CD8-positive, alpha-beta memory T cell (primary cell): ENCODE measurements around the gene TNFRSF12A. TPM values are rescaled to one million over a fixed set of nuclear protein-coding genes. Genes with fewer than 3 reads are reported as not detected.
A peak's percentile ranks its signal among the peaks of the same experiment; 100 is the strongest.

Source experiments
- CTCF ChIA-PET: fragments of 350-600 bp; sonication (Branson Sonifier 250); formaldehyde crosslinking; loops from one replicate; lab custom pipeline; 2021; ENCODE audit warnings: antibody characterized with exemption; lab: Charles Lee
- POLR2A ChIA-PET: fragments of 350-600 bp; sonication (Branson Sonifier 250); formaldehyde crosslinking; loops from one replicate; lab custom pipeline; 2021; ENCODE audit warnings: antibody characterized with exemption; lab: Charles Lee
- DNase-seq, 5 donors: peaks; one replicate each; pipeline versions ENCODE4 v3.0.0 to v3.0.0-alpha.2; 2020 to 2022; ENCODE audit warnings: mixed read lengths in 1 of 5
- H3K27ac ChIP-seq: one replicate; pipeline ENCODE4 v1.7.0; 2013; ENCODE audit warnings: low read depth, mild to moderate bottlenecking, low read length, moderate library complexity
- H3K27me3 ChIP-seq: 2 replicates; pipeline ENCODE4 v1.7.0; 2013; ENCODE audit warnings: low read length, mild to moderate bottlenecking; ENCODE audit not compliant: insufficient read depth, poor library complexity, severe bottlenecking
- H3K36me3 ChIP-seq: 2 replicates; pipeline ENCODE4 v1.7.0; 2013; ENCODE audit warnings: mild to moderate bottlenecking, low read length, moderate library complexity; ENCODE audit not compliant: insufficient read depth
- H3K4me1 ChIP-seq: 2 replicates; pipeline ENCODE4 v1.7.0; 2013; ENCODE audit warnings: mild to moderate bottlenecking, low read length, moderate library complexity; ENCODE audit not compliant: insufficient read depth
- H3K4me3 ChIP-seq: 2 replicates; pipeline ENCODE4 v1.7.0; 2013; ENCODE audit warnings: mild to moderate bottlenecking, low read length
- H3K9me3 ChIP-seq: 2 replicates; pipeline ENCODE4 v1.7.0; 2013; ENCODE audit warnings: mild to moderate bottlenecking, low read length
- H3K27ac Mint-ChIP-seq, 8 donors: one replicate each; pipeline ENCODE4 v1.8.0; 2020 to 2021; ENCODE audit warnings: mixed read lengths in 8 of 8, mild to moderate bottlenecking in 6 of 8, inconsistent platforms in 3 of 8, moderate library complexity in 3 of 8
- H3K27me3 Mint-ChIP-seq, 2 donors: one replicate each; pipeline ENCODE4 v1.8.0; 2020 to 2021; ENCODE audit warnings: mixed read lengths in 2 of 2, mild to moderate bottlenecking in 1 of 2, moderate library complexity in 1 of 2
- H3K36me3 Mint-ChIP-seq, 3 donors: one replicate each; pipeline ENCODE4 v1.8.0; 2020 to 2021; ENCODE audit warnings: mixed read lengths in 3 of 3, inconsistent platforms in 1 of 3, mild to moderate bottlenecking in 1 of 3
- H3K4me1 Mint-ChIP-seq, 3 donors: one replicate each; pipeline ENCODE4 v1.8.0; 2020 to 2021; ENCODE audit warnings: mixed read lengths in 3 of 3, inconsistent platforms in 1 of 3, mild to moderate bottlenecking in 1 of 3
- H3K4me3 Mint-ChIP-seq, 7 donors: one replicate each; pipeline ENCODE4 v1.8.0; 2020 to 2021; ENCODE audit warnings: mixed read lengths in 7 of 7, mild to moderate bottlenecking in 6 of 7, moderate library complexity in 4 of 7, inconsistent platforms in 2 of 7
- H3K9me3 Mint-ChIP-seq, 5 donors: one replicate each; pipeline ENCODE4 v1.8.0; 2020 to 2022; ENCODE audit warnings: mixed read lengths in 5 of 5, mild to moderate bottlenecking in 3 of 5, moderate library complexity in 2 of 5, inconsistent platforms in 1 of 5
- polyA plus RNA-seq: library from polyadenylated mRNA; unstranded; fragments of 300-500 nt; fragmentation: Illumina TruSeq; gene quantifications from one replicate; pipeline ENCODE4 v1.2.3, GENCODE V29; 2021
- total RNA-seq, 2 experiments: library from RNA; stranded (reverse); gene quantifications; one replicate each; pipeline ENCODE4 v1.2.3, GENCODE V29; 2021

TNFRSF12A gene
- total and polyA plus RNA-seq, 3 experiments from 2014 or later: 2.1 to 4.5 (median 3.7) TPM

GRCh38 chr16:3014971-3015370, 5.2 kb upstream of the TNFRSF12A start:
- Mint-ChIP-seq H3K27ac (no peak overlapping the region), H3K4me3 (no peak overlapping the region), H3K9me3 (no peaks in the 10 kb centered on the region), H3K27me3 (peaks cover under 1 to 16% of the 10 kb centered on the region in 2 donors), H3K36me3 (no peaks in the 10 kb centered on the region), H3K4me1 (peaks cover 2 to 20% (median 3%) of the 10 kb centered on the region in 3 donors)
- Histone ChIP-seq H3K4me1 (peaks cover 14% of the 10 kb centered on the region), H3K4me3 (no peak overlapping the region), H3K27me3 (peaks cover 3% of the 10 kb centered on the region), H3K9me3 (no peaks in the 10 kb centered on the region), H3K27ac (no peak overlapping the region), H3K36me3 (no peaks in the 10 kb centered on the region)
- ChIA-PET POLR2A (no interaction called here), CTCF (interaction anchor here (1.0 to 1.4 kb wide), 4 partner anchors 9 to 16 kb away, joined by 3 to 4 read pairs (median 3); partner anchors contain the start of genes HCFC1R1 and THOC6)
- DNase-seq: no peak

- Histone ChIP-seq H3K27ac (no peak overlapping the region), H3K4me3 (no peak overlapping the region), H3K27me3 (peaks cover 3% of the 10 kb centered on the region), H3K4me1 (peaks cover 16% of the 10 kb centered on the region), H3K9me3 (no peaks in the 10 kb centered on the region), H3K36me3 (no peaks in the 10 kb centered on the region)
- Mint-ChIP-seq H3K27me3 (peaks cover 2 to 16% of the 10 kb centered on the region in 2 donors), H3K4me1 (peaks cover 7 to 29% (median 7%) of the 10 kb centered on the region in 3 donors), H3K36me3 (no peaks in the 10 kb centered on the region), H3K9me3 (no peaks in the 10 kb centered on the region), H3K27ac (no peak overlapping the region), H3K4me3 (peak overlapping the region in 1 of 7 donors; percentile 31)
- POLR2A ChIA-PET: no interaction called here
- DNase-seq: no peak
- CTCF ChIA-PET: interaction anchor here (1.5 kb wide), 1 partner anchor 12 kb away, joined by 3 read pairs; no protein-coding TSS in a partner anchor
Observed at GRCh38 chr16:3015865-3016521, 4.2 kb upstream of the TNFRSF12A start.

GRCh38 chr16:3017344-3017743, 2.8 kb upstream of the TNFRSF12A start:
- no peaks in the 10 kb centered on the region for H3K36me3 Mint-ChIP-seq
- POLR2A ChIA-PET: no interaction called here
- Histone ChIP-seq H3K27ac (no peak overlapping the region), H3K27me3 (no peaks in the 10 kb centered on the region), H3K4me3 (no peak overlapping the region), H3K9me3 (no peaks in the 10 kb centered on the region), H3K36me3 (no peaks in the 10 kb centered on the region), H3K4me1 (peaks cover 29% of the 10 kb centered on the region)
- no peak overlapping the region for H3K4me3 Mint-ChIP-seq
- peaks cover 2 to 14% of the 10 kb centered on the region in 2 donors for H3K27me3 Mint-ChIP-seq
- CTCF ChIA-PET: interaction anchor here (1.0 to 1.5 kb wide), 2 partner anchors 10 to 11 kb away, joined by 3 read pairs; no protein-coding TSS in a partner anchor
- no peak for DNase-seq
- peaks cover 20 to 40% (median 21%) of the 10 kb centered on the region in 3 donors for H3K4me1 Mint-ChIP-seq
- no peak overlapping the region for H3K27ac Mint-ChIP-seq
- H3K9me3 Mint-ChIP-seq: no peaks in the 10 kb centered on the region

GRCh38 chr16:3017794-3018506, 2.2 kb upstream of the TNFRSF12A start, which contains the start of gene CLDN6:
CLDN6 (minus strand) TSS chr16:3018183; CDS start chr16:3016021, 2,162 bp downstream.
- peak within 1 kb of the TSS in 2 of 7 donors; percentile 28 to 48 for H3K4me3 Mint-ChIP-seq
- CTCF ChIA-PET: interaction anchor here (5.8 to 17.8 kb wide), 2 partner anchors 12 kb away, joined by 58 to 289 read pairs; partner anchors contain the start of gene CLDN9

GRCh38 chr16:3019594-3020246, 448 bp upstream of the TNFRSF12A start:
- H3K36me3 ChIP-seq: no peaks in the 10 kb centered on the region
- Mint-ChIP-seq H3K36me3 (peaks cover 0 to 6% (median 3%) of the 10 kb centered on the region in 3 donors), H3K9me3 (no peaks in the 10 kb centered on the region), H3K27ac (peak overlapping the region; percentile 54 to 91 (median 76)), H3K4me3 (peak overlapping the region; percentile 83 to 95 (median 87)), H3K4me1 (peaks cover 37 to 56% (median 42%) of the 10 kb centered on the region in 3 donors), H3K27me3 (peaks cover 2 to 3% of the 10 kb centered on the region in 2 donors)
- no peak for DNase-seq
- peak overlapping the region; percentile 45 for H3K4me3 ChIP-seq
- POLR2A ChIA-PET: interaction anchor here (0.6 to 1.8 kb wide), 7 partner anchors 8 to 139 kb away, joined by 3 to 7 read pairs (median 4); no protein-coding TSS in a partner anchor
- H3K27me3 ChIP-seq: no peaks in the 10 kb centered on the region
- no peak overlapping the region for H3K27ac ChIP-seq
- H3K4me1 ChIP-seq: peaks cover 47% of the 10 kb centered on the region
- H3K9me3 ChIP-seq: no peaks in the 10 kb centered on the region
- CTCF ChIA-PET: interaction anchor here (1.5 to 17.8 kb wide), 3 partner anchors 10 to 39 kb away, joined by 4 to 289 read pairs (median 58); partner anchors contain the start of gene CLDN9

More at GRCh38 chr16:3017794-3018506, 2.2 kb upstream of the TNFRSF12A start, which contains the start of gene CLDN6:
- Mint-ChIP-seq H3K27ac (peak within 1 kb of the TSS in 2 of 8 donors; percentile 43 to 50), H3K4me1 (peaks cover 26 to 41% (median 27%) of the 10 kb centered on the region in 3 donors), H3K27me3 (peaks cover 2 to 8% of the 10 kb centered on the region in 2 donors), H3K9me3 (no peaks in the 10 kb centered on the region), H3K36me3 (no peaks in the 10 kb centered on the region)
- no peak within 1 kb of the TSS for H3K4me3 ChIP-seq
- no peaks in the 10 kb centered on the region for H3K36me3 ChIP-seq
- H3K9me3 ChIP-seq: no peaks in the 10 kb centered on the region
- peaks cover 35% of the 10 kb centered on the region for H3K4me1 ChIP-seq
- no peak within 1 kb of the TSS for H3K27ac ChIP-seq
- no peaks in the 10 kb centered on the region for H3K27me3 ChIP-seq
- POLR2A ChIA-PET: no interaction called here
- no peak for DNase-seq

- Histone ChIP-seq H3K27ac (peak overlapping the region; percentile 78), H3K27me3 (no peaks in the 10 kb centered on the region), H3K9me3 (no peaks in the 10 kb centered on the region), H3K36me3 (no peaks in the 10 kb centered on the region), H3K4me3 (peak overlapping the region; percentile 70), H3K4me1 (peaks cover 47% of the 10 kb centered on the region)
- Mint-ChIP-seq H3K27ac (peak overlapping the region; percentile 78 to 95 (median 90)), H3K36me3 (peaks cover 0 to 7% (median 3%) of the 10 kb centered on the region in 3 donors), H3K27me3 (peaks cover 0 to 2% of the 10 kb centered on the region in 2 donors), H3K9me3 (no peaks in the 10 kb centered on the region), H3K4me3 (peak overlapping the region; percentile 83 to 98 (median 93)), H3K4me1 (peaks cover 37 to 56% (median 42%) of the 10 kb centered on the region in 3 donors)
- CTCF ChIA-PET: interaction anchor here (1.2 to 17.8 kb wide), 5 partner anchors 9 to 109 kb away, joined by 3 to 289 read pairs (median 7); partner anchors contain the start of gene CLDN9
- POLR2A ChIA-PET: interaction anchor here (0.6 to 1.8 kb wide), 7 partner anchors 7 to 224 kb away, joined by 3 to 7 read pairs (median 4); no protein-coding TSS in a partner anchor
- peak in 4 of 5 donors; percentile 55 to 90 (median 70) for DNase-seq
Observed at GRCh38 chr16:3020604-3021448, 658 bp downstream of the TNFRSF12A start.
